HG03108 (cell line): ENCODE measurements around the gene RNF113B.

Experiments
- ATAC-seq: cut with Tn5 transposase; IDR thresholded peaks from one replicate; pipeline ENCODE4 v1.9.1; 2021; ENCODE audit warnings: moderate library complexity; ENCODE audit not compliant: unreplicated experiment

RNF113B gene

DNA sequence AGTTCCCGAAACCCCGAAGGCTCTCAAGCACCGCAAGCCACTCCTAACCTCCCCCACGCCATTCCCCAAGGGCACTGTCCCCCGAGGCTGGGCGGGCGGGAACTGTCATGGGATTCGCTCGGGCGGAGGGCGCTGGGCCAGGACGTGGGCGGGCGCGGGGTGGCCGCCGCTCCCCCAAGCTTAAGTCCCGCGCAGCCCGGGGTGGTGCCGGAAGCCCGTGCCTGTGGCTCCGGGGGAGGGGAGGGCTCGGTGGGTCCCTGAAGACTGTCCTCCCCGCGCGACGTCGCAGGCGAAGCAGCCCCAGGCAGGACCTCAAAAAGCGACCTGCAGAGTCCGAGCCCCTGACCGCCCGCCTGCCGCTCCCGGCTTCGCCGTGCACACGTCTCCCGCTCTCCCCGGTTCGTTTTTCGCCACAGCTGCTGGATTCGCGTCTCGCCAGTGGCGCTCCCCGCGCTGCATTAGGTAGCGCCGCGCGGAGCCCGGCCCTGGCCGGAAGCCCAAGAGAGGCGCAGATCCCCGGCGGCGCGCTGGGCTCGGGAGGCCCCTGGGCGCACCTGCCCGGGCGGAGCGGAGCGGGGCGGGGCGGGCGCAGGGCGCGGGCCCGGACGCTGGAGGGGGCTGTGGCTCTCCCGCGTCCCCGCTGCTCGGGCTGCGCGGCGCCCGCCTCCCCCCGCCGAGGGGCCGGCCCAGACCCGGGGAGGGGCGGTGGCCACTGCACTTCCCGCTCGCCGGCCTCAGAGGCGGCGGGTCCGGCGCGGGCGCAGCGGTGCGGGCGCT, 34.5 kb downstream of the RNF113B start, which contains the start of gene FARP1:
FARP1 (plus strand) TSS at position 715 of the 777 bp plus-strand sequence. CDS start 70,149 bp downstream, outside the sequence.
- peak; percentile 79 for ATAC-seq

DNA sequence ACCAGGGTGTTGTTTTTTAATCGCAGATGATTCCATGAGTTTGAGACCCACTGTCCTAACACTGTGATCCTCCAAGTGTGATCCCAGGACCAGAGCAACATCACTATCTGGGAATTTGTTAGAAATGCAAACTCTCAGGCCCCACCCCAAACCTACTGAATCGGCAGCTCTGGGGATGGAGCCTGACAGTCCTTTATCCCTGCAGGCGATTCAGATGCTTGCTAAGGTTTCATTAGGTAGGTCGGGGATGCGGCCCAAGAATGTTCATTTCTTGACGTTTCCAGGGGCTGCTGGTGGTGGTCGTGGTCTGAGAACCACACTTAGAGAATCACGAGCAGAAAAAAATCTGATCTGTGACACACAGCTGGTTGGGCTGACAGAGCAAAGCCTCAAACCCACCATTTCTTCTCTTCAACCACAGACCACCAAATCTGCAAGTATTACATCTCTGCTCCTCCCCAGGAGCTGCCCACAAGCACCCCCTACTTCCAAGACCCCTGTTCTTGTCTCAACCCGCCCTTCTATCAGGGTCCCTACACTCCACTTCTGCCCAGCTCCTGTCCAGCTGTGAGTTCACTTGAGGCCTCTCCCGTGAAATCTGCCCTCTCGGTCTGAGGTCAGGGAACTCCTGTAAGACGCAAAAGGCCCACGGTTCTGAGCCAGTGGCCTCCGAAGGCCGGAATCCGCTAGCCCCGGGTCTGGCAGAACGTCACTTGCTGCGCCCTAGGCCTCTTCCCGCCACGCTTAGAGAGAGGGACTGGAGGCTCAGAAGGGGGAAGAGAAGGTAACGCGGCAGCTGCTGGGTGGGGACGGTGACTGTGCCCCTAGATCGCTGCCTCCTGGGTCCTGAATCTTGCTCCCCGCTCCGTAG, 35.3 kb downstream of the RNF113B start:
- peak; percentile 13 for ATAC-seq

DNA sequence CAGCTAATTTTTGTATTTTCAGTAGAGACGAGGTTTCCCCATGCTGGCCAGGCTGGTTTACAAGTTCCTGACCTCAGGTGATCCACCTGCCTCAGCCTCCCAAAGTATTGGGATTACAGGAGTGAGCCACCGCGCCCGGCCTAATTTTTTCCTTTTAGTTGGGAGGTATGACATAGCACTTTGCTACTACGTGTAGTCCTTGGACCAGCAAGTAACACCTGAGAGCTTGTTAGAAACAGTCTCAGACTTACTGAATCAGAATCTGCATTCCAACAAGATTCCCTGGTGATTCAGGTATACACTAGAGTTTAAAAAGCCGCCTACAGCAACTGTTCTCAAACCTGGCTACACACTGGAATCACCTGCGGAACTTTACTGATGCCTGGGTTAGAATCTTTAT, 36.0 kb downstream of the RNF113B start:
- no peak for ATAC-seq

DNA sequence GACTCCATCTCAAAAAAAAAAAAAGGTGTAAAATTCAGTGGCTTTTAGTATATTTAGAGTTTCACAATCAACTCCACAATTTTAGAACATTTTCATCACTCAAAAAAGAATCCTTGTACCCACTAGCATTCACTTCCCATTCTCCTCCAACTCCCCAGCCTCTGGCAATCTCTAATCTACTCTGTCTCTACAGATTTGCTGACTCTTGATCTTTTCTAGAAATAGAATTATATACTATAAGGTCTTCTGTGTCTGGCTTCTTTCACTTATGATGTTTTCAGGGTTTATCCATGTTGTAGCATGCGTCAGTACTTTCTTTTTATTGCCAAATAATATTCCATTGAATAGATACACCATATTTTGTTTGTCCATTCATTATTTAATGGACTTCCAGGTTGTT, 42.2 kb downstream of the RNF113B start:
- no peak for ATAC-seq

DNA sequence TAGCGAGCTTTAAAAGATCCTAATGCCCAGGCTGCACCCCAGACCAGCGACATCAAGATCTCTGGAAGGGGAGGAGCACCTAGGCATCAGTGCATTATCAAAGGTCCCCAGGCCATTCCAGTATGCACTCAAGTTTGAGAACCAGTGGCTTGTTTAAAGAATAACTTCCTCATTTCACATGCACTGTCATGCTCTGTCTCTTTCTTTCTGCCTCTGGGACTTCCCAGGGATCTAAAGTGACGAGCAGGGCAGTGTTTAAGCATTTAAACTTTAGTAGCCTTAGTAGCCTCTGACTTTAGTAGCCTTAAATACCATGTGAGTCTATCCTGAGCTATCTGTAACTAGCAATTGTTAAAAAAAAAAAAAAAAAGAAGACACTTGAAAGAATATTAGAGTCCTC, 43.1 kb downstream of the RNF113B start:
- ATAC-seq: peak; percentile 95

GRCh38 chr13:98129059-98129746, 47.9 kb downstream of the RNF113B start:
- ATAC-seq: no peak
